Measurements from ENCODE around the gene DNAH1.
A peak's percentile ranks its signal among the peaks of the same experiment; 100 is the strongest.

GRCh38 chr3:52444860-52445793, 129.0 kb downstream of the DNAH1 start, which contains the start of gene SEMA3G:
- peak; percentile 55 for TF ChIP-seq CTCF (IDR thresholded peaks at IDR 0.05)
- no peak for TF ChIP-seq EZH2 (IDR thresholded peaks at IDR 0.05; ENCODE audit: borderline replicate concordance, insufficient read depth, low read depth, low read length, poor library complexity, severe bottlenecking)
